MCF 10A (cell line): ENCODE results near the gene NDUFA12. TPM values are rescaled to one million over a fixed set of nuclear protein-coding genes. Genes with fewer than 3 reads are reported as not detected.

Source experiments
- BruUV-seq: library from RNA; stranded (reverse); fragments of 400-500 nt; replicated peaks from 2 replicates; lab custom pipeline; 2021; lab: Mats Ljungman, UMichigan
- CTCF ChIA-PET: fragments of 300-600 bp; sonication (Branson Sonifier 250); formaldehyde crosslinking; extraction: SDS; loops from one replicate; lab custom pipeline; 2021; ENCODE audit warnings: antibody characterized with exemption, inconsistent platforms; lab: Yijun Ruan, JAX
- POLR2A ChIA-PET: fragments of 300-600, 350-650 bp; sonication (Branson Sonifier 250); formaldehyde crosslinking; extraction: SDS; loops from one replicate; lab custom pipeline; 2020; ENCODE audit warnings: antibody characterized with exemption, inconsistent platforms; lab: Yijun Ruan, JAX
- DNase-seq: peaks from one replicate; pipeline ENCODE4 v3.0.0-alpha.2; 2018; ENCODE audit not compliant: unreplicated experiment
- H3K27ac Mint-ChIP-seq: one replicate; pipeline ENCODE4 v1.8.0; 2022; ENCODE audit warnings: mild to moderate bottlenecking, low read depth, mixed read lengths; ENCODE audit not compliant: unreplicated experiment
- H3K27me3 Mint-ChIP-seq: one replicate; pipeline ENCODE4 v1.8.0; 2022; ENCODE audit warnings: mixed read lengths; ENCODE audit not compliant: insufficient read depth, unreplicated experiment
- H3K36me3 Mint-ChIP-seq: one replicate; pipeline ENCODE4 v1.8.0; 2022; ENCODE audit warnings: mild to moderate bottlenecking, moderate library complexity, mixed read lengths; ENCODE audit not compliant: insufficient read depth, unreplicated experiment
- H3K4me1 Mint-ChIP-seq: one replicate; pipeline ENCODE4 v1.8.0; 2022; ENCODE audit warnings: mixed read lengths; ENCODE audit not compliant: insufficient read depth, unreplicated experiment
- H3K4me3 Mint-ChIP-seq: one replicate; pipeline ENCODE4 v1.8.0; 2022; ENCODE audit warnings: mild to moderate bottlenecking, moderate library complexity, mixed read lengths; ENCODE audit not compliant: unreplicated experiment
- H3K9me3 Mint-ChIP-seq: one replicate; pipeline ENCODE4 v1.8.0; 2022; ENCODE audit warnings: mixed read lengths; ENCODE audit not compliant: unreplicated experiment
- CTCF ChIP-seq: fragments of 200-600 bp; IDR thresholded peaks from one replicate; pipeline ENCODE4 v1.8.0; 2022; ENCODE audit warnings: antibody characterized with exemption, mild to moderate bottlenecking; ENCODE audit not compliant: unreplicated experiment
- intact Hi-C: fragments of 100-400 bp; cut with micrococcal nuclease; formaldehyde crosslinking; loops from 2 replicates; pipeline ENCODE4 v1.14.1; 2022
- total RNA-seq: library from RNA; stranded (reverse); gene quantifications from 2 replicates; pipeline ENCODE4 v1.2.3, GENCODE V29; 2022

Gene NDUFA12
- total RNA-seq, 1 experiment from 2014 or later: 112 TPM

- no TSS peak for BruUV-seq
- Mint-ChIP-seq H3K27ac (peak overlapping the region; percentile 61), H3K9me3 (peaks cover 8% of the 10 kb centered on the region), H3K4me3 (no peak overlapping the region), H3K27me3 (no peaks in the 10 kb centered on the region), H3K4me1 (peaks cover 36% of the 10 kb centered on the region), H3K36me3 (no peaks in the 10 kb centered on the region)
- intact Hi-C loops: no loop called here
- CTCF ChIA-PET: interaction anchor here (0.6 to 0.7 kb wide), 2 partner anchors 316 to 528 kb away, joined by 3 to 4 read pairs; no protein-coding TSS in a partner anchor
- POLR2A ChIA-PET: interaction anchor here (0.6 to 1.8 kb wide), 7 partner anchors 9 to 413 kb away, joined by 3 to 11 read pairs (median 4); partner anchors contain the start of gene NDUFA12
- no peak for TF ChIP-seq CTCF
- no peak for DNase-seq
Measured at GRCh38 chr12:94951071-94951934, 52.2 kb downstream of the NDUFA12 start.

- DNase-seq: no peak
- H3K27ac Mint-ChIP-seq: peak overlapping the region; percentile 52
- H3K4me3 Mint-ChIP-seq: no peak overlapping the region
- no peak for TF ChIP-seq CTCF
- CTCF ChIA-PET: interaction anchor here (0.5 kb wide), 1 partner anchor 54 kb away, joined by 6 read pairs; no protein-coding TSS in a partner anchor
- H3K4me1 Mint-ChIP-seq: peaks cover 17% of the 10 kb centered on the region
- intact Hi-C loops: no loop called here
- POLR2A ChIA-PET: no interaction called here
- no peaks in the 10 kb centered on the region for H3K36me3 Mint-ChIP-seq
- H3K9me3 Mint-ChIP-seq: no peaks in the 10 kb centered on the region
- no TSS peak for BruUV-seq
- H3K27me3 Mint-ChIP-seq: no peaks in the 10 kb centered on the region
Measured at GRCh38 chr12:94948232-94948810, 55.2 kb downstream of the NDUFA12 start.

GRCh38 chr12:94942663-94943062, 60.8 kb downstream of the NDUFA12 start:
- H3K27me3 Mint-ChIP-seq: no peaks in the 10 kb centered on the region
- no peak overlapping the region for H3K4me3 Mint-ChIP-seq
- H3K9me3 Mint-ChIP-seq: no peaks in the 10 kb centered on the region
- DNase-seq: no peak
- no TSS peak for BruUV-seq
- H3K4me1 Mint-ChIP-seq: peaks cover 10% of the 10 kb centered on the region
- peak overlapping the region; percentile 86 for H3K27ac Mint-ChIP-seq
- CTCF ChIA-PET: no interaction called here
- H3K36me3 Mint-ChIP-seq: peaks cover 5% of the 10 kb centered on the region
- POLR2A ChIA-PET: interaction anchor here (1.8 kb wide), 1 partner anchor 8 kb away, joined by 6 read pairs; no protein-coding TSS in a partner anchor
- intact Hi-C loops: no loop called here
- TF ChIP-seq CTCF: no peak

- Mint-ChIP-seq H3K27me3 (no peaks in the 10 kb centered on the region), H3K36me3 (peaks cover 5% of the 10 kb centered on the region), H3K4me3 (no peak overlapping the region), H3K9me3 (no peaks in the 10 kb centered on the region), H3K27ac (peak overlapping the region; percentile 86), H3K4me1 (peaks cover 10% of the 10 kb centered on the region)
- peak; percentile 77 for DNase-seq
- TF ChIP-seq CTCF: no peak
- intact Hi-C loops: no loop called here
- ChIA-PET CTCF (interaction anchor here (0.6 kb wide), 1 partner anchor 666 kb away, joined by 4 read pairs; no protein-coding TSS in a partner anchor), POLR2A (interaction anchor here (0.7 to 2.2 kb wide), 4 partner anchors 10 to 41 kb away, joined by 3 to 14 read pairs (median 4); no protein-coding TSS in a partner anchor)
- no TSS peak for BruUV-seq
Measured at GRCh38 chr12:94941440-94941862, 62.0 kb downstream of the NDUFA12 start.
